ENCODE measurements around the gene DLGAP3. TPM values are rescaled to one million over a fixed set of nuclear protein-coding genes. Genes with fewer than 3 reads are reported as not detected.

DLGAP3 gene
- total RNA-seq, 1 donor from 2014 or later: 0.21 TPM

GRCh38 chr1:34908369-34908768, 21.1 kb downstream of the DLGAP3 start:
- Mint-ChIP-seq H3K27me3 (ENCODE audit: unreplicated experiment) (no peaks in the 10 kb centered on the region), H3K27ac (ENCODE audit: unreplicated experiment) (no peak overlapping the region), H3K36me3 (ENCODE audit: unreplicated experiment) (no peaks in the 10 kb centered on the region), H3K4me1 (ENCODE audit: unreplicated experiment) (no peaks in the 10 kb centered on the region), H3K9me3 (ENCODE audit: unreplicated experiment) (no peaks in the 10 kb centered on the region), H3K4me3 (ENCODE audit: unreplicated experiment) (no peak overlapping the region)
- no peak for DNase-seq (ENCODE audit: extremely low spot score, unreplicated experiment)
- TF ChIP-seq CTCF (IDR thresholded peaks at IDR 0.05): no peak

- no peaks in the 10 kb centered on the region for H3K4me1 Mint-ChIP-seq (ENCODE audit: unreplicated experiment)
- no peaks in the 10 kb centered on the region for H3K9me3 Mint-ChIP-seq (ENCODE audit: unreplicated experiment)
- H3K27ac Mint-ChIP-seq (ENCODE audit: unreplicated experiment): no peak overlapping the region
- H3K4me3 Mint-ChIP-seq (ENCODE audit: unreplicated experiment): no peak overlapping the region
- DNase-seq (ENCODE audit: extremely low spot score, unreplicated experiment): no peak
- no peaks in the 10 kb centered on the region for H3K36me3 Mint-ChIP-seq (ENCODE audit: unreplicated experiment)
- TF ChIP-seq CTCF (IDR thresholded peaks at IDR 0.05): no peak
- peaks cover 3% of the 10 kb centered on the region for H3K27me3 Mint-ChIP-seq (ENCODE audit: unreplicated experiment)
These were observed 21.9 kb downstream of the DLGAP3 start for GRCh38 chr1:34907487-34908090.

GRCh38 chr1:34906756-34907155, 22.7 kb downstream of the DLGAP3 start:
- Mint-ChIP-seq H3K4me3 (ENCODE audit: unreplicated experiment) (no peak overlapping the region), H3K4me1 (ENCODE audit: unreplicated experiment) (no peaks in the 10 kb centered on the region), H3K9me3 (ENCODE audit: unreplicated experiment) (no peaks in the 10 kb centered on the region), H3K27ac (ENCODE audit: unreplicated experiment) (no peak overlapping the region), H3K36me3 (ENCODE audit: unreplicated experiment) (no peaks in the 10 kb centered on the region), H3K27me3 (ENCODE audit: unreplicated experiment) (peaks cover 6% of the 10 kb centered on the region)
- DNase-seq (ENCODE audit: extremely low spot score, unreplicated experiment): no peak
- no peak for TF ChIP-seq CTCF (IDR thresholded peaks at IDR 0.05)

GRCh38 chr1:34906222-34906621, 23.2 kb downstream of the DLGAP3 start:
- no peak overlapping the region for H3K4me3 Mint-ChIP-seq (ENCODE audit: unreplicated experiment)
- DNase-seq (ENCODE audit: extremely low spot score, unreplicated experiment): no peak
- peaks cover 6% of the 10 kb centered on the region for H3K27me3 Mint-ChIP-seq (ENCODE audit: unreplicated experiment)
- no peak overlapping the region for H3K27ac Mint-ChIP-seq (ENCODE audit: unreplicated experiment)
- TF ChIP-seq CTCF (IDR thresholded peaks at IDR 0.05): no peak
- H3K4me1 Mint-ChIP-seq (ENCODE audit: unreplicated experiment): no peaks in the 10 kb centered on the region
- H3K9me3 Mint-ChIP-seq (ENCODE audit: unreplicated experiment): no peaks in the 10 kb centered on the region
- no peaks in the 10 kb centered on the region for H3K36me3 Mint-ChIP-seq (ENCODE audit: unreplicated experiment)

- no peaks in the 10 kb centered on the region for H3K9me3 Mint-ChIP-seq (ENCODE audit: unreplicated experiment)
- no peak for DNase-seq (ENCODE audit: extremely low spot score, unreplicated experiment)
These were observed 24.4 kb downstream of the DLGAP3 start for GRCh38 chr1:34905098-34905459.

More at GRCh38 chr1:34905098-34905459, 24.4 kb downstream of the DLGAP3 start:
- Mint-ChIP-seq H3K4me1 (ENCODE audit: unreplicated experiment) (no peaks in the 10 kb centered on the region), H3K27me3 (ENCODE audit: unreplicated experiment) (peaks cover 9% of the 10 kb centered on the region), H3K4me3 (ENCODE audit: unreplicated experiment) (no peak overlapping the region), H3K27ac (ENCODE audit: unreplicated experiment) (no peak overlapping the region), H3K36me3 (ENCODE audit: unreplicated experiment) (no peaks in the 10 kb centered on the region)
- no peak for TF ChIP-seq CTCF (IDR thresholded peaks at IDR 0.05)

Measured in osteocyte (in vitro differentiated cells).